Stimulated activated CD4-positive, alpha-beta T cell treated with anti-CD3 and anti-CD28 coated beads, Interleukin-4, amount 100 ng/mL, for 24 hours (primary cell): Measurements from ENCODE around the gene UQCC5.

ENCODE experiments used
- DNase-seq: peaks from one replicate; pipeline ENCODE4 v3.0.0-alpha.2; 2020

The UQCC5 gene

GRCh38 chr3:52535411-52536111, 844 bp upstream of the UQCC5 start:
- DNase-seq, result no peak

GRCh38 chr3:52536112-52536368, 365 bp upstream of the UQCC5 start:
- DNase-seq, result no peak

- no peak for DNase-seq
Observed at GRCh38 chr3:52537165-52537620, 788 bp downstream of the UQCC5 start.

GRCh38 chr3:52537726-52538421, 1.5 kb downstream of the UQCC5 start:
- DNase-seq, result no peak

- no peak for DNase-seq
Observed at GRCh38 chr3:52539010-52539653, 2.7 kb downstream of the UQCC5 start.

- DNase-seq, result no peak
Observed at GRCh38 chr3:52541050-52541449, 4.6 kb downstream of the UQCC5 start.

- DNase-seq, result no peak
Observed at GRCh38 chr3:52544937-52545336, 8.5 kb downstream of the UQCC5 start.

- no peak for DNase-seq
Observed at GRCh38 chr3:52546111-52546901, 9.9 kb downstream of the UQCC5 start.

- no peak for DNase-seq
Observed at GRCh38 chr3:52547143-52547542, 10.7 kb downstream of the UQCC5 start.

- no peak for DNase-seq
Observed at GRCh38 chr3:52551118-52551517, 14.7 kb downstream of the UQCC5 start.

GRCh38 chr3:52552089-52552488, 15.7 kb downstream of the UQCC5 start:
- no peak for DNase-seq

GRCh38 chr3:52554026-52554755, 17.8 kb downstream of the UQCC5 start:
- no peak for DNase-seq

- no peak for DNase-seq
Observed at GRCh38 chr3:52555056-52555455, 18.7 kb downstream of the UQCC5 start.

- no peak for DNase-seq
Observed at GRCh38 chr3:52557011-52557960, 20.9 kb downstream of the UQCC5 start.

GRCh38 chr3:52558436-52558835, 22.0 kb downstream of the UQCC5 start:
- DNase-seq, result no peak

GRCh38 chr3:52561028-52561747, 24.8 kb downstream of the UQCC5 start:
- DNase-seq, result no peak

GRCh38 chr3:52563984-52564383, 27.6 kb downstream of the UQCC5 start:
- DNase-seq, result no peak

GRCh38 chr3:52568069-52568468, 31.7 kb downstream of the UQCC5 start:
- no peak for DNase-seq

- DNase-seq, result no peak
Observed at GRCh38 chr3:52570076-52570475, 33.7 kb downstream of the UQCC5 start.

GRCh38 chr3:52572221-52572620, 35.8 kb downstream of the UQCC5 start:
- no peak for DNase-seq
